RWPE1 (cell line): ENCODE measurements around the gene CLCN7.
A peak's percentile ranks its signal among the peaks of the same experiment; 100 is the strongest.

Experiments
- CTCF ChIA-PET: fragments of 350-600 bp; sonication (Branson Sonifier 250); formaldehyde crosslinking; extraction: SDS; loops from one replicate; lab custom pipeline; 2021; lab: Yijun Ruan, JAX
- POLR2A ChIA-PET: fragments of 400-600 bp; formaldehyde crosslinking; extraction: SDS; loops from one replicate; lab custom pipeline; 2020; ENCODE audit warnings: antibody characterized with exemption; ENCODE audit not compliant: low non-redundant PET; lab: Yijun Ruan, JAX
- DNase-seq: peaks from one replicate; pipeline ENCODE4 v3.0.0; 2012; ENCODE audit warnings: low spot score
- H3K27ac ChIP-seq: fragments of 450-650 bp; 2 replicates; pipeline ENCODE4 v1.5.1; 2017
- TF ChIP-seq, protein P1 (sequence below): fragments of 450-650 bp; conservative IDR thresholded peaks from 2 replicates; pipeline ENCODE4 v1.5.1; 2017; ENCODE audit warnings: low read depth, mild to moderate bottlenecking

Gene CLCN7

DNA sequence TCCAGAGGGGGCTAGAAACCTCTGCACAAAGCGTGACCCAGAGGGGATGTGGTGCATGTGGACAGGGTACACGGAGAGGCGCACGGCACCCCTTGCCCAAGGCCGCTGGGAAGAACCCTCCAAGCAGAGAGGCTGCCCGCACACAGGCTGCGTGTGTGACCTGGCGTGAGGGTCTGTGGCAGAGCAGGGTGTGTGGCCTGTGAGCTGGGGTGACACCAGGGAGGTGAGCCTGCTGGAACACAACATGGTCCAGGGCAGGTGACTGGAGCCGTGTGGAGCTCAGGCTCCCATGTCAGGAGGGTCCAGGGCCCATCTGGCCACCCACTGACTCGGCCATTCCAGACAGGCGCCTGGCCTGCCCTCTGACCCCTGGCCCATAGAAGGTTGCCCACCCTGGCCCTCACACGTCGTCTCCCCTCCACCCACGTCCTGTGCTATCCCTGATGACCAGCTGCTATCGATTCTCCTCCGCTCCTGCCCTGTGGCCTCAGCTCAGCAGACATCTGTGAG, 43.9 kb upstream of the CLCN7 start:
- CTCF ChIA-PET, result no interaction called here

DNA sequence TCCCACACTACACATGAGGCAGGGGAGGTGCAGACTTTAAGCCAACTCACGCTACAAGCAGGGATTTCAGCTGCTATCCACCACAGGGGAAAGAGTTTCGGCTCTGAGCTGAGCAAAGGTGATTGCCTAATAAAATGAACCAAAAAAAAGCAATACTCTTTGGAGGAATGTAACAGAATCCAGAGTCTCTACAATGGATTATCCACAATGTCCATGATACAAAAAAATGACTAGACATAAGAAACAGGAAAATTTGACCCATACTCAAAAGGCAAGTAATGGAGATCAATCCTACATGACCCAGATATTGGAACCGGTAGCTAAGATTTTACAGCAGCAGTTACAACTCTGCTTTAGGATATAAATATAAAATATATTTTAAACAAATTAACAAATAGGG, 39.7 kb upstream of the CLCN7 start:
- TF ChIP-seq, protein P1, sequence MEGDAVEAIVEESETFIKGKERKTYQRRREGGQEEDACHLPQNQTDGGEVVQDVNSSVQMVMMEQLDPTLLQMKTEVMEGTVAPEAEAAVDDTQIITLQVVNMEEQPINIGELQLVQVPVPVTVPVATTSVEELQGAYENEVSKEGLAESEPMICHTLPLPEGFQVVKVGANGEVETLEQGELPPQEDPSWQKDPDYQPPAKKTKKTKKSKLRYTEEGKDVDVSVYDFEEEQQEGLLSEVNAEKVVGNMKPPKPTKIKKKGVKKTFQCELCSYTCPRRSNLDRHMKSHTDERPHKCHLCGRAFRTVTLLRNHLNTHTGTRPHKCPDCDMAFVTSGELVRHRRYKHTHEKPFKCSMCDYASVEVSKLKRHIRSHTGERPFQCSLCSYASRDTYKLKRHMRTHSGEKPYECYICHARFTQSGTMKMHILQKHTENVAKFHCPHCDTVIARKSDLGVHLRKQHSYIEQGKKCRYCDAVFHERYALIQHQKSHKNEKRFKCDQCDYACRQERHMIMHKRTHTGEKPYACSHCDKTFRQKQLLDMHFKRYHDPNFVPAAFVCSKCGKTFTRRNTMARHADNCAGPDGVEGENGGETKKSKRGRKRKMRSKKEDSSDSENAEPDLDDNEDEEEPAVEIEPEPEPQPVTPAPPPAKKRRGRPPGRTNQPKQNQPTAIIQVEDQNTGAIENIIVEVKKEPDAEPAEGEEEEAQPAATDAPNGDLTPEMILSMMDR, result no peak
- CTCF ChIA-PET, result interaction anchor here (0.7 kb wide), 1 partner anchor 136 kb away, joined by 3 read pairs; no protein-coding TSS in a partner anchor
- POLR2A ChIA-PET, result no interaction called here
- no peak overlapping the region for H3K27ac ChIP-seq
- no peak for DNase-seq

More for the DNA sequence above, 43.9 kb upstream of the CLCN7 start:
- TF ChIP-seq, protein P1, result no peak
- POLR2A ChIA-PET, result interaction anchor here (1.1 kb wide), 1 partner anchor 26 kb away, joined by 4 read pairs; the partner anchor contains the start of gene TELO2
- DNase-seq, result no peak
- no peak overlapping the region for H3K27ac ChIP-seq

DNA sequence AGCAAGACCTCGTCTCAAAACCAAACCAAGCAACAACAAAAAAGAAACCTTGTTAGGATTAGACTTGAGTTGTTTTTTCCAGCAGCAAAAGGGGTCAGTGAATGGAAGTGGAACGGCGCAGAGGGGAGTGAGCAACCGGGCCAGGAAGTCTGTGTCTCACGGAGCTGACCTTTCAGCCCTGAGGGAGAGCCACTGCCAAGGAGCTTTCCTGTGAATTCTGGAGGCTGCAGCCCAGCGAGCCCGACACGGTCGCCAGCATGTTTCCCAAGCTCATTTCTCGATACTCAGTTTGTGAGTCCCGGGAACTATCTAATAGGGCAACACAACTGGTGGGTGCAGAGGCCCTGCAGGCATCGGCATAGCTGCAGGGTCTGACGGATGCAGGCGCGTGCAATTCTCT, 37.9 kb upstream of the CLCN7 start:
- POLR2A ChIA-PET, result no interaction called here

DNA sequence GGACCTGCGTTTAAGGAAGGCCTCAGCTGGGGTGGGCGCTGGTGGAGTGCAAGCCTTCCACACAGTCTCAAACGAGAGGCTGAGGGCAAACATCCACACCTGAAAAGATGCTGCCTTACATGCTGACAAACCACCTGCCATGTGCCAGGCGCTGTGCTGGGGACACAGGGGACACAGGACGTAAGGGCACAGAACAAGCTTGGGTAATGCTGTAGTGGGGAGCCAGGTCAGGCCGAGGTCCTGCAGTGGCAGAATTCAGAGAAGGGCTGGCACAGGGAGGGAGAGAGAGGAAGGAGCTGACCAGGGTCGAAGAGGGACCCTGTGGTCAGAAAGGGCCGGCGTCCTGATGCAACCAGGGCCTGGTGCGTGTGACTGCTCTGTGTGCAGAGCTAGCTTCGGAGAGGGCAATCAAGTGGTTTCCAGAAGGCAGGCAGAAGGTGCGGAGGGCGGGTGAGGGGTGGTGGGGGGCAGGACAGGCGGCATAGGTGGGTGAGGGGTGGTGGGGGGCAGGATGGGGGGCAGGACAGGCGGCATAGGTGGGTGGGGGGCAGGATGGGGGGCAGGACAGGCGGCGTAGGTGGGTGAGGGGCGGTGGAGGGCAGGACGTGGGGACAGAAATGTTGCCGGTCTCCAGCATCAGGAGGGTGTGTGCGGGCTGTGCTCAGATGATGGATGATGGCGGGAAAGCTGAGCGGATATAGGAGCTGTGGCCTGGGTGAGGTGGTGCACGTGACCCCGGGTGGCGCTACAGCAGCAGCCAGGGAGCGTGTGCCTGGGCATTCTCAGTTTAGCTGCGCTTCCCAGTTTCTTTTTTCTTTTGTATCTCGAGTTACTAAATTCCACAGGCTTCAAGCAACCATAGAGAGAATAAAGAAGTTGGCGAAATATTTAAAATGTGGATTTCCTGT, 37.1 kb upstream of the CLCN7 start:
- TF ChIP-seq, protein P1, result no peak
- ChIA-PET CTCF (no interaction called here), POLR2A (no interaction called here)
- DNase-seq, result no peak
- no peak overlapping the region for H3K27ac ChIP-seq

More for the DNA sequence above, 37.9 kb upstream of the CLCN7 start:
- no peak overlapping the region for H3K27ac ChIP-seq
- TF ChIP-seq, protein P1, result no peak
- CTCF ChIA-PET, result interaction anchor here (0.6 to 0.7 kb wide), 2 partner anchors 25 to 212 kb away, joined by 5 read pairs; no protein-coding TSS in a partner anchor
- DNase-seq, result no peak

DNA sequence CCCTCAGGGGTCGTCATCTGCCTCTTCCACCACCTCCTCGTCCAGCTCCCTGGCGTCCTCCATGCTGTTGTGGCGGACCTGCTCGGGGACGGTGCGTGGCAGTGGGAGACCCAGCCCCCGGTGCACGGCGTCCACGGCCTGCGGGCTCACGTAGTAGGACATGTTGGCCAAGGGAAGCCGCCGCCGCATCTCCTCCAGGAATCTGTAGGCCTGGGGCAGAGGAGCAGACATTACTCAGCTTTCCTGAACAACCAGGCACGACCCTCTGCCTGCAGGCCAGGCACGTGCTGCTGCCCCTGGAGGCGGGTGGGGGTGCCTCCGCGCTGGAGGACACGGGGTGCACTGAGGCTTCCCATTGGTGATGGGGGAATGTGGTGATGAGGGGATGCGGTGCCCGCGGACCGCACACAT, 36.1 kb upstream of the CLCN7 start:
- POLR2A ChIA-PET, result interaction anchor here (0.6 kb wide), 1 partner anchor 285 kb away, joined by 3 read pairs; no protein-coding TSS in a partner anchor
- CTCF ChIA-PET, result interaction anchor here (0.6 kb wide), 1 partner anchor 361 kb away, joined by 3 read pairs; no protein-coding TSS in a partner anchor
- DNase-seq, result no peak

DNA sequence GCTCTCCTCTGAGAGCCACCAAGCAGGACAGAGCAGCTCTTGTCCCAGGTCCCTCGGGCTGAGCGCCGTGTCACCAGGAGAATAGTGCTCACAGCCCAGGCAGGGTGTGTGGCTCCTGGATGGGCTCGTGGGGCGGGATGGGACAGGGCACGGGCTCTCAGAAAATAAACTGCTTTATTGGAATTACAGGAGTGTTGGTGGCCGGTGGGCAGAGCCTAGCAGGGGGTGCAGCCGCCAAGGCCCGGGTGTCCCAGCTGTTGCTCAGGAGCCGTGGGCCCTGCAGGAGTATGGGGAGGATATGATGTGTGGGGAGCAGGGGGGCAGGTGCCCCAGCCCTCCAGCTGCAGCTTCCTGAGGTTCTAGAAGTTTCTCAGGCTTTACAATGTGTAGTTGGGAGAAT, 35.4 kb upstream of the CLCN7 start:
- no peak for DNase-seq
- ChIA-PET POLR2A (no interaction called here), CTCF (interaction anchor here (0.6 kb wide), 1 partner anchor 362 kb away, joined by 3 read pairs; no protein-coding TSS in a partner anchor)
- peak overlapping the region; percentile 17; the same call in 1 of the 2 replicates for H3K27ac ChIP-seq
- TF ChIP-seq, protein P1, result no peak

More for the DNA sequence above, 36.1 kb upstream of the CLCN7 start:
- TF ChIP-seq, protein P1, result no peak
- peak overlapping the region; percentile 17; the same call in 1 of the 2 replicates for H3K27ac ChIP-seq
